Activated CD8-positive, alpha-beta T cell treated with anti-CD3 and anti-CD28 coated beads, Interleukin-2, amount 10 ng/mL, durations not matched to agents 7 days and 5 days (primary cell): Measurements from ENCODE around the gene LAMB4. TPM values are rescaled to one million over a fixed set of nuclear protein-coding genes. Genes with fewer than 3 reads are reported as not detected.

ENCODE experiments used
- ATAC-seq: fragments of 150-1000 bp; cut with Tn5 transposase; one replicate; pipeline ENCODE4 v1.10.0; 2021; ENCODE audit warnings: moderate library complexity
- CTCF ChIA-PET: fragments of 350-600 bp; sonication (Branson Sonifier 250); formaldehyde crosslinking; loops from one replicate; lab custom pipeline; 2021; ENCODE audit warnings: antibody characterized with exemption; lab: Charles Lee
- POLR2A ChIA-PET: fragments of 350-600 bp; sonication (Branson Sonifier 250); formaldehyde crosslinking; loops from one replicate; lab custom pipeline; 2021; ENCODE audit warnings: antibody characterized with exemption; lab: Charles Lee
- DNase-seq: peaks from one replicate; pipeline ENCODE4 v3.0.0-alpha.2; 2020
- H3K27ac Mint-ChIP-seq: one replicate; pipeline ENCODE4 v1.8.0; 2021; ENCODE audit warnings: mild to moderate bottlenecking, mixed read lengths
- H3K27me3 Mint-ChIP-seq: one replicate; pipeline ENCODE4 v1.8.0; 2021; ENCODE audit warnings: low read depth, mixed read lengths
- H3K36me3 Mint-ChIP-seq: one replicate; pipeline ENCODE4 v1.8.0; 2021; ENCODE audit warnings: low read depth, mixed read lengths
- H3K4me1 Mint-ChIP-seq: one replicate; pipeline ENCODE4 v1.8.0; 2021; ENCODE audit warnings: low read depth, mixed read lengths
- H3K4me3 Mint-ChIP-seq: one replicate; pipeline ENCODE4 v1.8.0; 2021; ENCODE audit warnings: mild to moderate bottlenecking, mixed read lengths
- H3K9me3 Mint-ChIP-seq: one replicate; pipeline ENCODE4 v1.8.0; 2022; ENCODE audit warnings: mixed read lengths; ENCODE audit not compliant: insufficient read depth
- total RNA-seq, 2 experiments: library from RNA; stranded (reverse); gene quantifications; one replicate each; pipeline ENCODE4 v1.2.3, GENCODE V29; 2021

The LAMB4 gene
- total RNA-seq, 2 experiments from 2014 or later, result not detected

DNA sequence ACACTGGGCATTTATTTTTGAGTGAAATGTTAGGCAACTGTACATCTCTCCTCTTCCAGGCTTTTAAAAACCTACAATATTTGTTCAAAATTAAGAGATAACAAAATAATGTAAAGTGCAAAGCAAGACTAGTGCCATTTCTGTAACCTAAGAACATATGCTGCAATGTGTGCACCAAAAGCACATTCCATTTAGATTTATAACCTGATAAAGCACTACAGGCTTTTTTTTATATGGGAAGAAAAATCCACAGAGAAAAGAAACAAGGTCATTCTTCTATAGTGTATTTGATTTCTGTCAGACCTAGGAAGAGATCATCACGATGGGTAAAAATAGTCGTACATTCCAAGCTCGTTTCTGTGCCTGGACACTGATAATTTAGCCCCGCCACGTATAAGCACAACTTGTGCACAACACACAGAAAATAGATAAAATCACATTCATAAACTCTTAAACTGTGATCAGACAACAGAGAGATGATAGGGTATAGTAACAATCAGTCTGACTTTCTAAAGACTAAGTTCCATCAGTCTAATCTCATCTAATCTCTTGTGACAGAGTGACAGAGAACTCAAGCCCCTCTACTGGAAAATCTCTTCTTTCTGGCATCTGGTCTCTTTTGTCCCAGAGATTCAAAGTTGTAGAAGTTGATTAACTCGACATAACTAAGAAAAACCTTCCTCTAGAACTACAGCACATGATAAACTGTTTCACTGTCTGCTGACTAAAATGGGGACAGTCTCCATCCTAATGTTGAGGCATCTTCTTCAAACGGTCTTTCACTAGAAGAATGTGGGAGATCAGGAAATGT, 133.9 kb downstream of the LAMB4 start:
- ChIA-PET POLR2A (no interaction called here), CTCF (interaction anchor here (1.0 kb wide), 1 partner anchor 21 kb away, joined by 3 read pairs; no protein-coding TSS in a partner anchor)
- Mint-ChIP-seq H3K27ac (no peak overlapping the region), H3K9me3 (no peaks in the 10 kb centered on the region), H3K4me1 (peaks cover 1% of the 10 kb centered on the region), H3K36me3 (no peaks in the 10 kb centered on the region), H3K4me3 (no peak overlapping the region), H3K27me3 (peaks cover 39% of the 10 kb centered on the region)
- DNase-seq (no peak), ATAC-seq (no peak)

DNA sequence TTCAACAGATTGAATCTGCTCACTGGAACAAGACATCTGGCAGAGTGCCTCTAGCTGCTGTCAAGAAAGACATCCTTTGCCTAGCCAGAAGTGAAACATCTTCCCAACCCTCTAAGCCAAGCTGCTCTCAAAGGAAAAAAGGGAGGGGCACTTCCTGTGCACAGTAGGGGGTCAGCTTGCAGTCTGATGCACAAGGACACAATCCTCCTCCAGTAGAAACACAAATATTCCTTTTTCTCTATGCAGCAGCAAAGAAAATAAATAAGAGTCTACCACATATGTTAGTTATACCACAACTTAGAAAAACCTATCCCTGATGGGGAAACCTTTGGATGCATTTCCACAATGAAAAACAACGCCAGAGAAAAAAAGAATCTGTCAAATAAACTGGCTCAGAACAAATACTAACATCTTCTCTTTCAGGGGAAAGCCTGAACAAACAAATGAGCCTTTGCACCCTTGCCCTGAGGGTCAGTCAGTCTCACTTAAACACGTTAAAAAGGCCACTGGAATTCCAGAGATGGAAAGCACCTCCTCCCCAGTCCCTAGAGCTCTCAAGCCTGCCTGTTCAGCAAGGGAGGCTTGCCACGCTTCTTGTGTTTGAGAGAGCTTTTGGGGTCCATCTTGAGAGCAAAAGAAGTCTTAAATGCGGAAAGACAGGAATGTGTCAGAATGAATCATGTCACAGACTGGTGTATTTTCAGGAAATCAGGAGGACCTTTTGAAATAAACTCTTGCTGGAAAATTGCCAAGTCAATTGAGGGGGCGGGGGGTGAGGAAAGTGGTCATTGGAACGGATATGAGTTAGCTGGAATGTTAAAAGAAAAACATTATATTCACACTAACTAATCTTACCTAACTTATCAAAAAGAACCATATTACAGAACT, 134.7 kb downstream of the LAMB4 start:
- H3K9me3 Mint-ChIP-seq, result no peaks in the 10 kb centered on the region
- H3K4me1 Mint-ChIP-seq, result no peaks in the 10 kb centered on the region
- H3K27ac Mint-ChIP-seq, result no peak overlapping the region
- ChIA-PET CTCF (interaction anchor here (1.0 kb wide), 1 partner anchor 21 kb away, joined by 3 read pairs; no protein-coding TSS in a partner anchor), POLR2A (no interaction called here)
- no peak for DNase-seq
- no peak overlapping the region for H3K4me3 Mint-ChIP-seq
- H3K36me3 Mint-ChIP-seq, result no peaks in the 10 kb centered on the region
- ATAC-seq, result no peak
- peaks cover 34% of the 10 kb centered on the region for H3K27me3 Mint-ChIP-seq

DNA sequence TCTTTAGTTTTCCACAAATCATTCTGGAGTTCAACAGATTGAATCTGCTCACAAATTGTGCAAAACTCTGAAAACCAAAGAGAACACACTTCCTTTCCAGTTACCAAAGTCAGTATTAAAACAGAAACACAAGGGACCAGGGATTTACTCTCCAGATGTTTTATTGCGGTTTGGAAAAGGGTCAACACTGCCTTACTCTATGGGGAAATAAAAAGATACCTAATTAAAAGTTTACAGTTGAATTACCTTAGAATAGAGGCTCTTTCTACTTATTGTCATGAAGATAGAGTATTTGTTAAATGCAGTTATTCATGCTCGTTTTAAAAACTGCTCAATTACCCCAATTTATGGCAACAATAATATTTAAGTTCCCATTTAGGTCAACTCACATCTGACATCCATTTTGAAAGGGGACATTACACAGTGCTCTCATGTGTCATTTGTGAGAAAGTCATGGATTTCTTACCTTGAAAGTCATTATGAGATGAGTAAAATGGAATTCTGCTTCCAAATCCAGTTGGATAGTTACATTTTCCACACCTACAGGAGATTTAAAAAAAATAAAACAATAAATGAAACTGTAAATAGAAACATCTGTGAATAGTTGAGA, 135.6 kb downstream of the LAMB4 start:
- Mint-ChIP-seq H3K27ac (no peak overlapping the region), H3K27me3 (peaks cover 34% of the 10 kb centered on the region)
- CTCF ChIA-PET, result no interaction called here

DNA sequence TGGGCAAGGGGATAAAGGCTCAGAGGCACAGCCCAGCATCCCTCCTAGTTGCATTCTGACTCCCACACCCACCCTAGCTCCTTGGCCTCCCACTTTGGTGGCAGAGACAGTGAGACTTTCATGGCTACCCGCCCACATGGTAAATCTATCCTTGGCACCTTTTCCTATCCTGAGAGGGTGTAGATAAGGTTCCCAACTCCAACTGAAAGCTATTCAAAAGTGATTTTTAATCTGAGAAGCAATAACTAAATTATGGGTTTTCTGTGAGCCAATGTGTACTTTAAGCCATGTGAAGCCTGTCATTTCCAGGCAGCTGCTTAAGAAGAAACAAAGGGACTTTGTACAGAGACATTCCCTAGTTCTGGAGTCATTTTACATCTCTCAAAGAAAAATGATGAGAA, 136.3 kb downstream of the LAMB4 start:
- DNase-seq, result no peak
- H3K27me3 Mint-ChIP-seq, result peaks cover 33% of the 10 kb centered on the region
- ChIA-PET POLR2A (no interaction called here), CTCF (no interaction called here)
- H3K27ac Mint-ChIP-seq, result no peak overlapping the region
- no peak for ATAC-seq
- no peak overlapping the region for H3K4me3 Mint-ChIP-seq
- H3K36me3 Mint-ChIP-seq, result no peaks in the 10 kb centered on the region
- no peaks in the 10 kb centered on the region for H3K9me3 Mint-ChIP-seq
- H3K4me1 Mint-ChIP-seq, result no peaks in the 10 kb centered on the region

More for the DNA sequence above, 135.6 kb downstream of the LAMB4 start:
- ATAC-seq (no peak), DNase-seq (no peak)
- POLR2A ChIA-PET, result no interaction called here
- Mint-ChIP-seq H3K9me3 (no peaks in the 10 kb centered on the region), H3K36me3 (no peaks in the 10 kb centered on the region), H3K4me1 (no peaks in the 10 kb centered on the region), H3K4me3 (no peak overlapping the region)

DNA sequence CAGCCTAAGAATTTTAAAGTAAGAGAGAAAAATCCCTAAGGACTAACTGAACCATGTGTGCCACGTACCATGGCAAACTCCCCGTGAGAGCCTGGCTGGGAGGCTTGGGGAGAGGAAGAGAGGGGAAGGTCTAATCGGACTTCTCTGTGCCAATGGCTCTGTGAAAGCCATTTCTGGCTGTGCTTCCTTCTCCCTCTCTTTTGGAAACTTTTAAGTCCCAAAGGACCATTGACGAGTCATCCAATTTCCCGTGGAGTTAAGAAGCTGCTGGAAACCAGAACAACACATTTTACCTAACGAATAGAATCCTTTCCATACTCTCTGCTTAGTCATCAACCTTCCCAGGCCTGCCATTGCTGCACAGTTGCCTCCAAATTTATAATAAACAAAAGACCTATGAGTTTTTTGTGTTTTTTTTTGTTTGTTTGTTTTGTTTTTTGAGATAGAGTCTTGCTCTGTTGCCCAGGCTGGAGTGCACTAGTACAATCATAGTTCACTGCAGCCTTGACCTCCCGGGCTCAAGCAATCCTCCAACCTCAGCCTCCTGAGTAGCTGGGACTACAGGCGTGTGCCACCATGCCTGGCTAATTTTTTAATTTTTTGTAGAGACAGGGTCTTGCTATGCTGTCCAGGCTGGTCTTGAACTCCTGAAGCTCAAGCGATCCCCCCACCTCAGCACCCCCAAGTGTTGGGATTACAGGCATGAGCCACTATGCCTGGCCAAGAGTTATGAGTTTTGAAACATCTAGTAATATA, 140.4 kb downstream of the LAMB4 start:
- DNase-seq (no peak), ATAC-seq (no peak)
- Mint-ChIP-seq H3K27ac (no peak overlapping the region), H3K27me3 (peaks cover 21% of the 10 kb centered on the region), H3K4me1 (no peaks in the 10 kb centered on the region), H3K36me3 (no peaks in the 10 kb centered on the region), H3K9me3 (no peaks in the 10 kb centered on the region), H3K4me3 (no peak overlapping the region)
- ChIA-PET POLR2A (interaction anchor here (0.6 kb wide), 1 partner anchor 298 kb away, joined by 3 read pairs; no protein-coding TSS in a partner anchor), CTCF (no interaction called here)

DNA sequence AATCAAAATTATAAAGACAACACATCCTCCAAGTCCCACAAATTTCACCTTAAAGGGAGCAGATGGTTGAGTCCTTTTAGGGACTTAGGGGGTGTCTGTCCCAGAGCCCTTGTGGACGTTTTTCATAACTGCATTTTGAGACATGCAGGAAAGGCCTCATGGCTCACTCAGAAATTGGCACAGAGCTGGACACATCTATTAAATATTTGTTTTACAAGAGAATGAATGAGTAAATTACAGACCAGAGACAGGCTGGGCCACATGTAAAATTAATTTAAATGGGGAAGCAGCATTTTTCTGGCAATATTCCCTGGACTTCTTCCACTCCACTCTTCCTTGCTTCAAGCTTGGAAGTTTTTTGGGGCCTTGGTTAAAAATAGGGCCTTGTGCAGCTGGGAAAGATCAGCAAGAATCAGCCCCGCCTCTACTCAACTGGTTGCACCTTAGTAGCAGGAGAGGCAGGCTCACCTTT, 147.2 kb downstream of the LAMB4 start:
- Mint-ChIP-seq H3K27me3 (peaks cover 5% of the 10 kb centered on the region), H3K9me3 (no peaks in the 10 kb centered on the region), H3K36me3 (no peaks in the 10 kb centered on the region), H3K27ac (no peak overlapping the region), H3K4me1 (no peaks in the 10 kb centered on the region), H3K4me3 (no peak overlapping the region)
- ChIA-PET POLR2A (no interaction called here), CTCF (interaction anchor here (1.0 kb wide), 1 partner anchor 8 kb away, joined by 3 read pairs; no protein-coding TSS in a partner anchor)
- DNase-seq (no peak), ATAC-seq (no peak)

DNA sequence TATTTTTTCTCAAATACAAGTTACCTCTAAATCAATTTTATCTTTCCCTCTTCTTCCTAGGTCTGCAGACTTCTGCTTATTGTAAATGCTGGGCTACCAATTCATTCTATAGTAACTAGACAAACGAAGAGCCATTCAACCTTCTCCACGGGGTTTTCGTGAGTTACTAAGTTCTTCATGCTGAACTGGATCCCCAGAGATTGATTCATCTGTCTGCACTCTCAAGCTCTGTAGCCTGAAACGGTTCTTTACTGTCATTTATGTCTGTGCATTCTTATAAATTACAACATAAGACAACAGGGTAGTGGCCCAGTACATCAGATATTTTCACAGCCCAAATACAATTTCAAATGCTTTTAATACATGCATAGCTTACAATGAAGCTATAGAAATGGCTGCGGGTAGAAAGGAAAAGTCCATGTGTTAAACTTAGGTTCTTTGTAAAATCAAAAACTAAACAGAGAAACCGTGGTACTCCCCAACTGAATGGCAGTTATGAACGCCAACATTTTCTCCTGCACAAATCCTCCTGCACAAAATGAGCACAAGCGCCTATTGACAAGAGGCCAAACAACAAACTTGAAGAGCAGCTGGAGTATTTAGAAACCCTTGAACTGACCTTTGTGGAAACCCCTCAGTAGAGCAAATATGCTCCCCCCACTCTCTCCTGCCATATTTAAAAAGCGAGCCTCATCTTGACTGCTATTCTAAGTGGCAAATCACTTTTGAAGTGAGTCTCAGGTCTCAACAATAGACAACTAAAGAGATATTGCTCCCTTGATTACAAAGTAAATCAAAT, 147.9 kb downstream of the LAMB4 start:
- no peaks in the 10 kb centered on the region for H3K9me3 Mint-ChIP-seq
- H3K36me3 Mint-ChIP-seq, result no peaks in the 10 kb centered on the region
- no peak overlapping the region for H3K4me3 Mint-ChIP-seq
- DNase-seq, result no peak
- peaks cover 4% of the 10 kb centered on the region for H3K27me3 Mint-ChIP-seq
- H3K4me1 Mint-ChIP-seq, result no peaks in the 10 kb centered on the region
- CTCF ChIA-PET, result no interaction called here
- no peak for ATAC-seq
- H3K27ac Mint-ChIP-seq, result no peak overlapping the region
- POLR2A ChIA-PET, result no interaction called here

DNA sequence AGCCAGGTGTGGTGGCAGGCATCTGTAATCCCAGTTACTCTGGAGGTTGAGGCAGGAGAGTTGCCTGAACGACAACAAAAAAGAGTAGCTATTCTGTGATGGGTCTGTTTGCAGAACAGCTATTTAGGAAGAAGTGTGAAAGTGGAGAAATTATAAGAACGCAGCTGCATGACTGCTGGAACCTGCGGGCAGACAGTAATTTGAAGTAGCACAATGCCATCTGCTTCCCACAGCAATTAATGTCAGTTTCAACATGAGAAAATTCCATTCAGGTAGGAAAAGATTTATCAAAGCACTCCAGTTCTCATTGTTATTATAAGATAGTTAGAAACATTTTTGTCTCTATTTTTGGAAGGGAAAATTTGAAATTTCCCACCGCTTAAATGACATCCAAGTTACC, 148.7 kb downstream of the LAMB4 start:
- DNase-seq, result no peak
- CTCF ChIA-PET, result no interaction called here
- Mint-ChIP-seq H3K9me3 (no peaks in the 10 kb centered on the region), H3K27me3 (no peaks in the 10 kb centered on the region), H3K27ac (no peak overlapping the region), H3K36me3 (no peaks in the 10 kb centered on the region), H3K4me3 (no peak overlapping the region), H3K4me1 (no peaks in the 10 kb centered on the region)
- POLR2A ChIA-PET, result no interaction called here
- no peak for ATAC-seq

DNA sequence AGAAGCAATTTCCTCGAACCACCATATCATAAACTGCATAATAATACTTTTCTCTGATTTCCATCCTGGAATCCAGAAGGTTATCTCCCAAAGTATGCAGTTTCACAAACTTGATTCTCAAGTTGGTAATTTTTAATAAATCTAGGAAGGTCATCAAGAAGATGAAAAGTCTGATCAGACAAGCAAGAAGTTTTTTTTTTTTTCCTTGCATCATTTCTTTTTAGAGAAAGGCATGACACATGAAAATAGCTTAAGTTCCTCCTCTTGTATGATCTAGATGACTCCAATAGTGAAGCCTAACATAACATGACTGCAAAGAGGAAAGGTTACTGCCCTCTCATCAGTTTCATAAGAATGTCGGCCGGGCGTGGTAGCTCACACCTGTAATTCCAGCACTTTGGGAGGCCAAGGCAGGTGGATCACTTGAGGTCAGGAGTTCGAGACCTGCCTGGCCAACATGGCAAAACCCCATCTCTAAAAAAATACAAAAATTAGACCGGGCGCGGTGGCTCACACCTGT, 149.4 kb downstream of the LAMB4 start:
- ChIA-PET POLR2A (no interaction called here), CTCF (no interaction called here)
- Mint-ChIP-seq H3K27me3 (peaks cover under 1% of the 10 kb centered on the region), H3K9me3 (no peaks in the 10 kb centered on the region), H3K4me3 (no peak overlapping the region), H3K27ac (no peak overlapping the region), H3K36me3 (no peaks in the 10 kb centered on the region), H3K4me1 (no peaks in the 10 kb centered on the region)
- DNase-seq (no peak), ATAC-seq (no peak)

DNA sequence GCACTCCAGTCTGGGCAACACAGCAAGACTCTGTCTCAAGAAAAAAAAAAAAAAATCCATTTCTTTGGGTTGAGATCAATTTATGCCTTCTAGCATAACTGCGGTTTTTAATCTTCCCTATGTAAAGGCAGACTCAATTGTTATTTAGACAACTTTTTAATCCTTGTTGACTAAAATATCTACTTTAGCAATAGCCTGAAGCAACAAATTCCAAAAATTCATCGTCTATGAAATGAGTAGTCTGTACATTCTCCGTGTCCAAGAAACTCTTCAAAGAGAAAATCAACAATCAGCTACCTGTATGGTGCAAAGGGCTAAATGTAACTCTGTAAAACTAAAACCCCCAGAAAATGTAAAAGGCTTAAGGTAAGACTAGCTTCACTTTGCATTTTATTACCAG, 150.0 kb downstream of the LAMB4 start:
- ChIA-PET CTCF (no interaction called here), POLR2A (no interaction called here)
- H3K4me1 Mint-ChIP-seq, result no peaks in the 10 kb centered on the region
- no peaks in the 10 kb centered on the region for H3K9me3 Mint-ChIP-seq
- no peak overlapping the region for H3K27ac Mint-ChIP-seq
- ATAC-seq (no peak), DNase-seq (no peak)
- H3K4me3 Mint-ChIP-seq, result no peak overlapping the region
- no peaks in the 10 kb centered on the region for H3K36me3 Mint-ChIP-seq
- peaks cover 2% of the 10 kb centered on the region for H3K27me3 Mint-ChIP-seq
